Measurements from ENCODE around the gene NLRP10. TPM values are rescaled to one million over a fixed set of nuclear protein-coding genes. Genes with fewer than 3 reads are reported as not detected.

The NLRP10 gene
- total RNA-seq, 1 experiment from 2014 or later = 0.77 TPM

DNA sequence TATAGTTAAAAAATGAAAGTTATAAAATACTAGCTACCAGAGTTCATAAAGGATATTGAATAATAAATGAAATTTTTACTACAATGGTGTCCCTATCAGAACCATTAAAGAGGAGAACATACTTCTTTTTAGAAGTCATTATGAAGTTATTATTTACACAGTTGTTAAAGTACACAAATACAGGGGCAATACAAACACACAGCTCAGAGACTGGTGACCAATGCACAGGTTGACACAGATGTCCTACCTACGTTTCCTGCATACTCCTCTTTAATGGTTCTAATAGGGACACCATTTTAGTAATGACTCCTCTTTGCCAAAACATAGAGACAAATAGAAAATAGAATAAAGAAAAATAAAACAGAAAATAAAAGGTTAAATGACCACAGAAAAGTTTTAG is 10.1 kb downstream of the NLRP10 start (continued):
- TF ChIP-seq, protein P1, sequence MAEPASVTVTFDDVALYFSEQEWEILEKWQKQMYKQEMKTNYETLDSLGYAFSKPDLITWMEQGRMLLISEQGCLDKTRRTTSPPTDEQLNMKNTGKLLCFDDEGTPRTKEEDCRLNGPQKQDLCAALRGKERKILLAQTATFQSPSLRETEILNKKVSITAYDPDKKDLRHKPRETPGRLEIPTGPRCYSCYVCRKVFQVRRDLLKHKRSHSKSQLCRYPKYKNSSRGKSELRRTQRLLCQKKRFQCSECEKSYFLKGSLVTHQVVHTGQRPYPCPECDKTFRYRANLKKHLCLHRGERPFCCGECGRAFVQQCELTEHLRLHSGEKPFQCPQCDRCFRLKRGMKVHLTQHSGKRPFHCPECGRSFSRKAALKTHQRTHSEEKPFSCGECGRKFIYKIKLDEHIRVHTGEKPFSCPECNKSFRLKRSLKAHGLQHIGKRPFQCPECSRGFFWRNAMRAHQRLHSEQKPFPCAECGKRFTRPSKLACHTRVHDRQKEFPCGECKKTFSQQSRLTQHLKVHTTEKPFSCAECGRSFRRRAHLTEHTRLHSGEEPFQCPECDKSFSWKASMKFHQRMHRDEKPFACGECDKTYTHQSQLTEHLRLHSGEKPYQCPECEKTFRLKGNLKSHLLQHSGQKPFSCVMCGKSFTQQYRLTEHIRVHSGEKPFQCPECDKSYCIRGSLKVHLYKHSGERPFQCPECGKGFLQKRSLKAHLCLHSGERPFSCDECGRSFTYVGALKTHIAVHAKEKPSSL (CRISPR knock-in tag; conservative IDR thresholded peaks at IDR 0.05) = no peak

DNA sequence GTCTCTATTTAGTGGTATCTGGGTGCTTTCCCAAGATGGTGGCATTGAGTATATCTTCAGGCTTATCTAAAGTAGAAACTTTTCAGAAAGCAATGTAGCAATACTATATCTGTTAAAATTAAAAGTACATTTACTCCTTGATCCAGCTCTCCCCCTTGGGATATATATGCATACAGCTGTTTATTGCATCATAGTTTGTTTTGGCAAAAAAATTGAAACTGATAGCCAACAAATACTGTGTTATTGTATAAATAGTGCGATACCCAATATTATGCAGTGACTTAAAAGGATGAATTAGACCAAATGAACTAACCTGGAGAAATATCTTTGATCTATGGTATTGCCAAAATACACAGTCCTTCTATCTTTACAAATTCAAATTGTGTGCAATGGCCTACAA is 15.3 kb downstream of the NLRP10 start:
- Mint-ChIP-seq H3K9me3 (peaks cover 5% of the 10 kb centered on the region; the same call in 1 of the 2 replicates), H3K4me1 (no peaks in the 10 kb centered on the region), H3K4me3 (no peak overlapping the region), H3K27ac (no peak overlapping the region), H3K27me3 (ENCODE audit: low read depth) (peaks cover 16% of the 10 kb centered on the region), H3K36me3 (no peaks in the 10 kb centered on the region)
- TF ChIP-seq, protein P2, sequence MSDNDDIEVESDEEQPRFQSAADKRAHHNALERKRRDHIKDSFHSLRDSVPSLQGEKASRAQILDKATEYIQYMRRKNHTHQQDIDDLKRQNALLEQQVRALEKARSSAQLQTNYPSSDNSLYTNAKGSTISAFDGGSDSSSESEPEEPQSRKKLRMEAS (CRISPR knock-in tag; IDR thresholded peaks at IDR 0.05) = no peak
- TF ChIP-seq, protein P3, sequence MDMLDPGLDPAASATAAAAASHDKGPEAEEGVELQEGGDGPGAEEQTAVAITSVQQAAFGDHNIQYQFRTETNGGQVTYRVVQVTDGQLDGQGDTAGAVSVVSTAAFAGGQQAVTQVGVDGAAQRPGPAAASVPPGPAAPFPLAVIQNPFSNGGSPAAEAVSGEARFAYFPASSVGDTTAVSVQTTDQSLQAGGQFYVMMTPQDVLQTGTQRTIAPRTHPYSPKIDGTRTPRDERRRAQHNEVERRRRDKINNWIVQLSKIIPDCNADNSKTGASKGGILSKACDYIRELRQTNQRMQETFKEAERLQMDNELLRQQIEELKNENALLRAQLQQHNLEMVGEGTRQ (CRISPR knock-in tag; IDR thresholded peaks at IDR 0.05) = no peak
- TF ChIP-seq SOX15 (CRISPR knock-in tag; IDR thresholded peaks at IDR 0.05) = no peak
- no peak for TF ChIP-seq IRF2 (CRISPR knock-in tag; IDR thresholded peaks at IDR 0.05; ENCODE audit: borderline replicate concordance, low read depth)
- no peak for TF ChIP-seq TEAD1 (CRISPR knock-in tag; IDR thresholded peaks at IDR 0.05)
- no peak for DNase-seq (ENCODE audit: low spot score)
- ATAC-seq = no peak
- ChIA-PET POLR2A (no interaction called here), CTCF (no interaction called here)

DNA sequence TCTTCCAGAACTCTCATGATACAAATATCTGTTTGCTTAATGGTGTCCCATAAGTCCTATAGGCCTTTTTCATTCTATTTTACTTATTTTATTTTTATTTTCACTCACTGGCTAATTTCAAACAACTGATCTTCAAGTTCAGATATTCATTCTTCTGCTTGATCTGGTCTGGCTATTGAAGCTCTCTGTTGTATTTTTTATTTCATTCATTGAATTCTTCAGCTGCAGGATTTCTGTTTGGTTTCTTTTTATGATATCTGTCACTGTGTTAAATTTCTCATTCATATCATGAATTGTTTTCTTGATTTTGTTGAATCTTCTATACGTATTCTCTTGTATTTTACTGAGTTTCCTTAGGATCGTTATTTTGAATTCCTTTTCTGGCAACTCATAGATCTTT is 21.1 kb downstream of the NLRP10 start:
- ChIA-PET POLR2A (no interaction called here), CTCF (no interaction called here)
- no peak for ATAC-seq
- TF ChIP-seq ZNF671 (CRISPR knock-in tag; IDR thresholded peaks at IDR 0.05) (no peak), NFYB (CRISPR knock-in tag; conservative IDR thresholded peaks at IDR 0.05; ENCODE audit: low read depth) (no peak), ZNF219 (CRISPR knock-in tag; IDR thresholded peaks at IDR 0.05; ENCODE audit: borderline replicate concordance) (no peak), ESRRA (CRISPR knock-in tag; IDR thresholded peaks at IDR 0.05; ENCODE audit: borderline replicate concordance) (no peak), ZNF396 (CRISPR knock-in tag; IDR thresholded peaks at IDR 0.05; ENCODE audit: borderline replicate concordance) (no peak), EMX1 (CRISPR knock-in tag; IDR thresholded peaks at IDR 0.05) (no peak), ZNF138 (CRISPR knock-in tag; conservative IDR thresholded peaks at IDR 0.05) (no peak)
- Mint-ChIP-seq H3K36me3 (peaks cover 12% of the 10 kb centered on the region), H3K4me1 (peaks cover 6% of the 10 kb centered on the region; the same call in 1 of the 2 replicates), H3K4me3 (no peak overlapping the region), H3K9me3 (peaks cover 25% of the 10 kb centered on the region), H3K27me3 (ENCODE audit: low read depth) (peaks cover 16% of the 10 kb centered on the region), H3K27ac (no peak overlapping the region)
- DNase-seq (ENCODE audit: low spot score) = no peak

DNA sequence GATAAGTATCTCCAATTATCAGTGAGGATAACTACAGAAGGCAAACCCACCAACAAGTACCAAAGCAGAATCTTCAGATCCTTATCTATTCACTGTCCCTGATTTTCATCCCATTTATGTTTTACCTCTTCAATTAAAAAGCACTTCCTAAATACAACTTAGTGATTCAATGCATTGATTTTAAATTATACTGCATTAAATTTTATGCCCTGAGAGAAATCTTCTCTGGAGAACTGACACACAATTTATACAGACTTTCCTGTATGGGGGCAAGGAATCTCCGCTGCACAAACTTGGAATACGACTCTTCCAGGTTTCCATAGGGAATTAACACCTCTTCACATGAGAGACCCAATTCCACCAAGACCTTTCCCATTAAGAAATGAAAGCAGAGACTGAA is 23.6 kb downstream of the NLRP10 start, which contains the start of gene OR10A3:
Gene OR10A3 (minus strand): TSS at position 101 of the 400 bp plus-strand sequence. CDS start 2,188 bp downstream, outside the sequence.
- POLR2A ChIA-PET = no interaction called here
- Mint-ChIP-seq H3K4me3 (no peak within 1 kb of the TSS), H3K27me3 (ENCODE audit: low read depth) (no peaks in the 10 kb centered on the region), H3K36me3 (peaks cover 12% of the 10 kb centered on the region), H3K9me3 (peaks cover 25% of the 10 kb centered on the region), H3K4me1 (peaks cover 6% of the 10 kb centered on the region; the same call in 1 of the 2 replicates), H3K27ac (no peak within 1 kb of the TSS)
- DNase-seq (ENCODE audit: low spot score) = no peak
- ATAC-seq = no peak
- CTCF ChIA-PET = no interaction called here
- TF ChIP-seq NR1H2 (CRISPR knock-in tag; IDR thresholded peaks at IDR 0.05) (no peak), ZNF121 (CRISPR knock-in tag; IDR thresholded peaks at IDR 0.05) (no peak), ZNF232 (CRISPR knock-in tag; IDR thresholded peaks at IDR 0.05) (no peak), KAT7 (CRISPR knock-in tag; IDR thresholded peaks at IDR 0.05; ENCODE audit: borderline replicate concordance) (no peak), SMAD3 (CRISPR knock-in tag; IDR thresholded peaks at IDR 0.05; ENCODE audit: borderline replicate concordance) (no peak), NR2C2 (CRISPR knock-in tag; IDR thresholded peaks at IDR 0.05) (no peak), ZBTB21 (CRISPR knock-in tag; IDR thresholded peaks at IDR 0.05; ENCODE audit: borderline replicate concordance) (no peak), FOXJ3 (CRISPR knock-in tag; IDR thresholded peaks at IDR 0.05; ENCODE audit: borderline replicate concordance) (no peak)
- TF ChIP-seq, protein P3 (CRISPR knock-in tag; IDR thresholded peaks at IDR 0.05) = no peak
- TF ChIP-seq, protein P4, sequence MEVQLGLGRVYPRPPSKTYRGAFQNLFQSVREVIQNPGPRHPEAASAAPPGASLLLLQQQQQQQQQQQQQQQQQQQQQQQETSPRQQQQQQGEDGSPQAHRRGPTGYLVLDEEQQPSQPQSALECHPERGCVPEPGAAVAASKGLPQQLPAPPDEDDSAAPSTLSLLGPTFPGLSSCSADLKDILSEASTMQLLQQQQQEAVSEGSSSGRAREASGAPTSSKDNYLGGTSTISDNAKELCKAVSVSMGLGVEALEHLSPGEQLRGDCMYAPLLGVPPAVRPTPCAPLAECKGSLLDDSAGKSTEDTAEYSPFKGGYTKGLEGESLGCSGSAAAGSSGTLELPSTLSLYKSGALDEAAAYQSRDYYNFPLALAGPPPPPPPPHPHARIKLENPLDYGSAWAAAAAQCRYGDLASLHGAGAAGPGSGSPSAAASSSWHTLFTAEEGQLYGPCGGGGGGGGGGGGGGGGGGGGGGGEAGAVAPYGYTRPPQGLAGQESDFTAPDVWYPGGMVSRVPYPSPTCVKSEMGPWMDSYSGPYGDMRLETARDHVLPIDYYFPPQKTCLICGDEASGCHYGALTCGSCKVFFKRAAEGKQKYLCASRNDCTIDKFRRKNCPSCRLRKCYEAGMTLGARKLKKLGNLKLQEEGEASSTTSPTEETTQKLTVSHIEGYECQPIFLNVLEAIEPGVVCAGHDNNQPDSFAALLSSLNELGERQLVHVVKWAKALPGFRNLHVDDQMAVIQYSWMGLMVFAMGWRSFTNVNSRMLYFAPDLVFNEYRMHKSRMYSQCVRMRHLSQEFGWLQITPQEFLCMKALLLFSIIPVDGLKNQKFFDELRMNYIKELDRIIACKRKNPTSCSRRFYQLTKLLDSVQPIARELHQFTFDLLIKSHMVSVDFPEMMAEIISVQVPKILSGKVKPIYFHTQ (CRISPR knock-in tag; IDR thresholded peaks at IDR 0.05) = no peak
- TF ChIP-seq, protein P5, sequence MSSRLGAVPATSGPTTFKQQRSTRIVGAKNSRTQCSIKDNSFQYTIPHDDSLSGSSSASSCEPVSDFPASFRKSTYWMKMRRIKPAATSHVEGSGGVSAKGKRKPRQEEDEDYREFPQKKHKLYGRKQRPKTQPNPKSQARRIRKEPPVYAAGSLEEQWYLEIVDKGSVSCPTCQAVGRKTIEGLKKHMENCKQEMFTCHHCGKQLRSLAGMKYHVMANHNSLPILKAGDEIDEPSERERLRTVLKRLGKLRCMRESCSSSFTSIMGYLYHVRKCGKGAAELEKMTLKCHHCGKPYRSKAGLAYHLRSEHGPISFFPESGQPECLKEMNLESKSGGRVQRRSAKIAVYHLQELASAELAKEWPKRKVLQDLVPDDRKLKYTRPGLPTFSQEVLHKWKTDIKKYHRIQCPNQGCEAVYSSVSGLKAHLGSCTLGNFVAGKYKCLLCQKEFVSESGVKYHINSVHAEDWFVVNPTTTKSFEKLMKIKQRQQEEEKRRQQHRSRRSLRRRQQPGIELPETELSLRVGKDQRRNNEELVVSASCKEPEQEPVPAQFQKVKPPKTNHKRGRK (CRISPR knock-in tag; IDR thresholded peaks at IDR 0.05; ENCODE audit: borderline replicate concordance) = no peak

All from WTC11 (cell line).